HEK293 (cell line): Measurements from ENCODE around the gene DSCAML1.

ENCODE experiments used
- CTCF ChIA-PET: fragments of 350-600 bp; formaldehyde crosslinking; extraction: SDS; loops from one replicate; lab custom pipeline; 2021; ENCODE audit warnings: antibody characterized with exemption; lab: Yijun Ruan, JAX
- POLR2A ChIA-PET: fragments of 300-600 bp; formaldehyde crosslinking; extraction: SDS; loops from one replicate; lab custom pipeline; 2020; ENCODE audit warnings: antibody characterized with exemption, inconsistent platforms; lab: Yijun Ruan, JAX
- H3K27ac ChIP-seq: fragments of 200-500 bp; sonication (Bioruptor generic); 2 replicates; pipeline ENCODE4 v1.5.1; 2014; ENCODE audit warnings: low read depth, low read length, control low read depth, inconsistent platforms; ENCODE audit errors: extremely low read depth
- H3K36me3 ChIP-seq, 2 experiments: fragments of 200-500 bp in 1 of 2; sonication (Bioruptor generic) in 1 of 2; 1 replicate in 1 of 2; 2 replicates in 1 of 2; pipeline ENCODE4 v1.5.1; 2014 to 2017; ENCODE audit warnings: inconsistent platforms in 2 of 2, low read length in 2 of 2; ENCODE audit not compliant: control insufficient read depth in 2 of 2, insufficient read depth in 1 of 2
- H3K4me1 ChIP-seq: fragments of 200-500 bp; sonication (Bioruptor generic); 2 replicates; pipeline ENCODE4 v1.5.1; 2014; ENCODE audit warnings: mild to moderate bottlenecking, low read length, inconsistent platforms; ENCODE audit not compliant: control insufficient read depth, insufficient read depth
- H3K4me3 ChIP-seq: 2 replicates; pipeline ENCODE4 v1.5.1; 2011; ENCODE audit warnings: low read depth, mild to moderate bottlenecking, control low read depth, low read length, moderate library complexity
- H3K9me3 ChIP-seq: fragments of 200-500 bp; sonication (Bioruptor generic); 2 replicates; pipeline ENCODE4 v1.5.1; 2014; ENCODE audit warnings: low read depth, low read length, inconsistent platforms; ENCODE audit not compliant: control insufficient read depth, insufficient read depth
- FEZF1 ChIP-seq: fragments of 450-650 bp; formaldehyde crosslinking; IDR thresholded peaks from 2 replicates; pipeline ENCODE4 v1.5.1; 2016; ENCODE audit warnings: missing biosample characterization, missing genetic modification characterization
- GLIS1 ChIP-seq: fragments of 450-650 bp; formaldehyde crosslinking; IDR thresholded peaks from 2 replicates; pipeline ENCODE4 v1.5.1; 2016; ENCODE audit warnings: missing biosample characterization, missing genetic modification characterization
- HOXD13 ChIP-seq: sonication (generic); formaldehyde crosslinking; IDR thresholded peaks from 2 replicates; pipeline ENCODE4 v1.8.0; 2022; ENCODE audit warnings: missing genetic modification reagents, borderline replicate concordance
- KLF9 ChIP-seq: fragments of 450-650 bp; formaldehyde crosslinking; IDR thresholded peaks from 2 replicates; pipeline ENCODE4 v1.5.1; 2016; ENCODE audit warnings: missing biosample characterization, missing genetic modification characterization, low read depth
- MEIS1 ChIP-seq: sonication (generic); formaldehyde crosslinking; IDR thresholded peaks from 2 replicates; pipeline ENCODE4 v1.8.1; 2022; ENCODE audit warnings: missing genetic modification reagents, mild to moderate bottlenecking, borderline replicate concordance
- SETDB1 ChIP-seq: IDR thresholded peaks from one replicate; pipeline ENCODE4 v1.6.1; 2017; ENCODE audit warnings: mild to moderate bottlenecking, low read length, moderate library complexity, mixed read lengths; ENCODE audit not compliant: insufficient read length
- YY2 ChIP-seq: fragments of 450-650 bp; formaldehyde crosslinking; IDR thresholded peaks from 2 replicates; pipeline ENCODE4 v1.5.1; 2016; ENCODE audit warnings: missing biosample characterization, missing genetic modification characterization
- ZFP41 ChIP-seq: fragments of 450-650 bp; formaldehyde crosslinking; IDR thresholded peaks from 2 replicates; pipeline ENCODE4 v1.5.1; 2016; ENCODE audit warnings: missing biosample characterization, missing genetic modification characterization, borderline replicate concordance
- ZIC2 ChIP-seq: fragments of 450-650 bp; formaldehyde crosslinking; IDR thresholded peaks from 2 replicates; pipeline ENCODE4 v1.5.1; 2016; ENCODE audit warnings: missing biosample characterization, missing genetic modification characterization
- ZNF16 ChIP-seq: fragments of 450-650 bp; formaldehyde crosslinking; IDR thresholded peaks from 2 replicates; pipeline ENCODE4 v1.5.1; 2016; ENCODE audit warnings: low read depth, missing biosample characterization, missing genetic modification characterization
- ZNF174 ChIP-seq: fragments of 450-650 bp; formaldehyde crosslinking; IDR thresholded peaks from 2 replicates; pipeline ENCODE4 v1.5.0; 2017; ENCODE audit warnings: missing biosample characterization, mild to moderate bottlenecking, missing genetic modification characterization
- ZNF221 ChIP-seq: fragments of 450-650 bp; formaldehyde crosslinking; IDR thresholded peaks from 2 replicates; pipeline ENCODE4 v1.5.1; 2017; ENCODE audit warnings: missing biosample characterization, missing genetic modification characterization, borderline replicate concordance
- ZNF223 ChIP-seq: fragments of 450-650 bp; formaldehyde crosslinking; IDR thresholded peaks from 2 replicates; pipeline ENCODE4 v1.5.1; 2016; ENCODE audit warnings: missing biosample characterization, missing genetic modification characterization
- ZNF248 ChIP-seq: fragments of 450-650 bp; formaldehyde crosslinking; IDR thresholded peaks from 2 replicates; pipeline ENCODE4 v1.5.1; 2017; ENCODE audit warnings: missing biosample characterization, missing genetic modification characterization
- ZNF274 ChIP-seq, 2 experiments: fragments of 200-500 bp in 1 of 2; fragments of 450-650 bp in 1 of 2; sonication (Bioruptor generic) in 1 of 2; formaldehyde crosslinking in 1 of 2; IDR thresholded peaks; 2 replicates each; pipeline versions ENCODE4 v1.5.1 to v1.6.1; 2014 to 2016; ENCODE audit warnings: borderline replicate concordance in 1 of 2, inconsistent platforms in 1 of 2, low read length in 1 of 2, missing biosample characterization in 1 of 2, missing genetic modification characterization in 1 of 2
- ZNF404 ChIP-seq: fragments of 450-650 bp; formaldehyde crosslinking; IDR thresholded peaks from 2 replicates; pipeline ENCODE4 v1.5.1; 2017; ENCODE audit warnings: missing biosample characterization, missing genetic modification characterization
- ZNF501 ChIP-seq: fragments of 450-650 bp; formaldehyde crosslinking; IDR thresholded peaks from 2 replicates; pipeline ENCODE4 v1.5.1; 2016; ENCODE audit warnings: missing biosample characterization, missing genetic modification characterization
- ZNF529 ChIP-seq: fragments of 450-650 bp; formaldehyde crosslinking; IDR thresholded peaks from 2 replicates; pipeline ENCODE4 v1.5.1; 2017; ENCODE audit warnings: missing genetic modification characterization, missing biosample characterization; ENCODE audit not compliant: insufficient replicate concordance
- ZNF571 ChIP-seq: fragments of 450-650 bp; formaldehyde crosslinking; IDR thresholded peaks from 2 replicates; pipeline ENCODE4 v1.5.0; 2017; ENCODE audit warnings: missing biosample characterization, missing genetic modification characterization
- ZNF654 ChIP-seq: fragments of 450-650 bp; formaldehyde crosslinking; IDR thresholded peaks from 2 replicates; pipeline ENCODE4 v1.5.1; 2016; ENCODE audit warnings: low read depth, missing biosample characterization, missing genetic modification characterization
- ZNF701 ChIP-seq: fragments of 450-650 bp; formaldehyde crosslinking; IDR thresholded peaks from 2 replicates; pipeline ENCODE4 v1.5.1; 2016; ENCODE audit warnings: missing biosample characterization, missing genetic modification characterization
- ZNF747 ChIP-seq: fragments of 450-650 bp; formaldehyde crosslinking; IDR thresholded peaks from 2 replicates; pipeline ENCODE4 v1.5.1; 2016; ENCODE audit warnings: missing biosample characterization, missing genetic modification characterization
- ZNF76 ChIP-seq: fragments of 450-650 bp; formaldehyde crosslinking; IDR thresholded peaks from 2 replicates; pipeline ENCODE4; 2016; ENCODE audit warnings: low read depth, missing biosample characterization, missing genetic modification characterization, borderline replicate concordance
- ZNF776 ChIP-seq: fragments of 450-650 bp; formaldehyde crosslinking; IDR thresholded peaks from 2 replicates; pipeline ENCODE4 v1.5.0; 2017; ENCODE audit warnings: missing biosample characterization, missing genetic modification characterization, borderline replicate concordance
- TF ChIP-seq, protein P1 (sequence below): fragments of 450-650 bp; formaldehyde crosslinking; IDR thresholded peaks from 2 replicates; pipeline ENCODE4 v1.5.1; 2016; ENCODE audit warnings: missing biosample characterization, missing genetic modification characterization, borderline replicate concordance
- TF ChIP-seq, protein P2 (sequence below): fragments of 450-650 bp; formaldehyde crosslinking; IDR thresholded peaks from 2 replicates; pipeline ENCODE4 v1.5.1; 2016; ENCODE audit warnings: missing biosample characterization, missing genetic modification characterization

DSCAML1 gene

DNA sequence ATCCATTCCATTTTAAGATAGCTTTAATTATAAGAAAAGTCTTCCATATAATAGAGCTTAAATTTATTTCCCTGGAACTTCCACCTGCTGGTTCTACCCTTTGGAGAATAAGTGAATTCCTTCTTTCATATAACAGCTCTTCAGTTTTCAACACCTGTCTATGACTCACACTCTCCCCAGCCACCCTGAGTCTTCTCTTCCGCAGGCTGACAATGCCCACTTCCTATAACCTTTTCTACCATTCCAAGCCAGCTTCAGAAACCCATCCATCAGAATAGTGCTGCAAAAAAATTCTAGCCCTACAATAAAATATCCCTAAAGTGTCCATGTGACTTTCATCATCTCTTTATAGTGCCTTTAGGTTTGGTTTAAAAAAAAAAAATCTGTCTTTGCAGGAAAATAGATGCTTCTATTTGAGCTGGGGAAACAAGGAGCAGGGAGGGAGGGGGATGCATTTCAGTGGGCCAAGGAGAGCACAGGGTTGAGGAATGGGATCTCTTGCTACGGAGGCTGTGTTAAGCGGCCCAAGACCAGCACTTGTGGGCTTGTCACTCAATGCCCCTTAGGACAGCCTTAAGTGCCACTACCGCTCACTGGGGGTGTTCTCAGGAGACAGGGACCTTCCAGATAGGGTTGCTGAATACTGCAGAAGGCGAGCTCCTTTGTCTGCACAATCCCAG lies 178.6 kb downstream of the DSCAML1 start (continued):
- TF ChIP-seq ZNF404 (tag by site-specific recombination) (no peak), ZNF274 (IDR thresholded peaks at IDR 0.05; ENCODE audit: low read length) (no peak), ZNF274 (tag by site-specific recombination; IDR thresholded peaks at IDR 0.05; ENCODE audit: borderline replicate concordance) (no peak)

DNA sequence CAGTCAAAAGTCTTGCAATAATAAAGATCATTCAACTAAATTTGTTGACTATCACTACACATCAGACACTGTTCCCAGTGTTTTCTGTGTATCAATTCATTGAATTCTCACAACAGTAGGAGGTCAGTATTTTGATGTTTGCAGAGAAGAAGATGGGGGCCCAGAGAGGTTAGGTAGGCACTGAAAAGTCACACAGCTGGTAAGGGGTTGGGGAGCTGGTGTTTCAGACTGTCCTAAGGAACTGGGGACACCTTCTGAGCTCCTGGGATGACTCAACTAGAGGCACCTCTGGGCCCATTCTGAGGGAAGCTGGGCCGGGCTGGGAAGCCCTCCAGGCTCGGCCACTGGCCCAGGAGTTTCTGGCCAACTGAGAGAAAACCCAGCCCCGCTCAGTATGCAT lies 180.0 kb downstream of the DSCAML1 start:
- POLR2A ChIA-PET, result no interaction called here
- CTCF ChIA-PET, result no interaction called here
- TF ChIP-seq ZNF221 (tag by site-specific recombination), result no peak
- TF ChIP-seq ZNF654 (tag by site-specific recombination), result no peak
- TF ChIP-seq ZFP41 (tag by site-specific recombination), result no peak
- no peak for TF ChIP-seq MEIS1 (CRISPR knock-in tag)
- no peak for TF ChIP-seq ZNF529 (tag by site-specific recombination)

DNA sequence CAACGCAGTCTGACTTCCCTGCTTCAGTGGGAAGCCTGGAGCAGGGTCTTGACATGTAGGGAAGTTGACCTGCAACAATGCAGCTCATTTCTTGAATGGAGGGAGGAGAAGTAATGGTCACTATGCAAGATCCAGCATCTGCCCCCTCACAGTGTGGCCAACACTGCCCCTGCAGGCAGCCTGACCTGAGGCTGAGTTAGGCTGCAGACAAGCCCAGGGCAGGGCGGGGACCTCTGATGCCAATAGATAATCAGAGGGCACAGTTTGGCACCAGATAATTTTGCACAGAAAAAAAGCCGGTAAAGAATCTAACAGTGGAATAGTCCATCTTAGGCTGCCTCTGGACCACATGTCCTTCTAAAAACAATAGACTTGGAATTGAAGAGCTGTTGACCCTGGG lies 182.3 kb downstream of the DSCAML1 start:
- ChIA-PET POLR2A (no interaction called here), CTCF (interaction anchor here (0.9 to 1.4 kb wide), 2 partner anchors 8 to 188 kb away, joined by 3 read pairs; no protein-coding TSS in a partner anchor)

More for the DNA sequence above, 180.0 kb downstream of the DSCAML1 start:
- Histone ChIP-seq H3K9me3 (no peaks in the 10 kb centered on the region), H3K4me3 (no peak overlapping the region), H3K27ac (no peak overlapping the region), H3K4me1 (no peaks in the 10 kb centered on the region), H3K36me3 (no peaks in the 10 kb centered on the region)

DNA sequence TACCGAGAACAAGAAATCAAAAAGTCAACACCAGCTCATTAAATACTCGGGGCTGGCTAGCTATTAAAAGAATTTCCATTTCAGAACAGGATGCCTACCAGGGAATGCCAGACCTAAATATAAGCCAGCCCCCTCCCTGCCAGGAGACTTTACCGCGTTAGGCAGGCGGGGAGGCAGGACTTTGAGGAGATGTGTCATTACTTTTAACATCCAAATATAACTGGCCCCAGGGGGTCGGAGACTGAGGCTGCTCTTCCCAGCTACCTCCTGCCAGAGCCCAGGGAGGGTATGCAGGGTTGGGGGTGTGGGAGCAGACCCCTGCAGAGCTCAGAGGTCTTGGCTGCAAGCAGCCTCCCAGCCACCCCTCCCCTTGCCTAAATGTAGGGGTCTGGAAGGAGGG lies 183.5 kb downstream of the DSCAML1 start:
- no peaks in the 10 kb centered on the region for H3K4me1 ChIP-seq
- no peaks in the 10 kb centered on the region for H3K9me3 ChIP-seq
- no peaks in the 10 kb centered on the region for H3K36me3 ChIP-seq
- CTCF ChIA-PET, result interaction anchor here (0.5 kb wide), 1 partner anchor 162 kb away, joined by 4 read pairs; no protein-coding TSS in a partner anchor
- H3K4me3 ChIP-seq, result no peak overlapping the region
- no peak for TF ChIP-seq ZNF16 (tag by site-specific recombination)
- TF ChIP-seq, protein P1, sequence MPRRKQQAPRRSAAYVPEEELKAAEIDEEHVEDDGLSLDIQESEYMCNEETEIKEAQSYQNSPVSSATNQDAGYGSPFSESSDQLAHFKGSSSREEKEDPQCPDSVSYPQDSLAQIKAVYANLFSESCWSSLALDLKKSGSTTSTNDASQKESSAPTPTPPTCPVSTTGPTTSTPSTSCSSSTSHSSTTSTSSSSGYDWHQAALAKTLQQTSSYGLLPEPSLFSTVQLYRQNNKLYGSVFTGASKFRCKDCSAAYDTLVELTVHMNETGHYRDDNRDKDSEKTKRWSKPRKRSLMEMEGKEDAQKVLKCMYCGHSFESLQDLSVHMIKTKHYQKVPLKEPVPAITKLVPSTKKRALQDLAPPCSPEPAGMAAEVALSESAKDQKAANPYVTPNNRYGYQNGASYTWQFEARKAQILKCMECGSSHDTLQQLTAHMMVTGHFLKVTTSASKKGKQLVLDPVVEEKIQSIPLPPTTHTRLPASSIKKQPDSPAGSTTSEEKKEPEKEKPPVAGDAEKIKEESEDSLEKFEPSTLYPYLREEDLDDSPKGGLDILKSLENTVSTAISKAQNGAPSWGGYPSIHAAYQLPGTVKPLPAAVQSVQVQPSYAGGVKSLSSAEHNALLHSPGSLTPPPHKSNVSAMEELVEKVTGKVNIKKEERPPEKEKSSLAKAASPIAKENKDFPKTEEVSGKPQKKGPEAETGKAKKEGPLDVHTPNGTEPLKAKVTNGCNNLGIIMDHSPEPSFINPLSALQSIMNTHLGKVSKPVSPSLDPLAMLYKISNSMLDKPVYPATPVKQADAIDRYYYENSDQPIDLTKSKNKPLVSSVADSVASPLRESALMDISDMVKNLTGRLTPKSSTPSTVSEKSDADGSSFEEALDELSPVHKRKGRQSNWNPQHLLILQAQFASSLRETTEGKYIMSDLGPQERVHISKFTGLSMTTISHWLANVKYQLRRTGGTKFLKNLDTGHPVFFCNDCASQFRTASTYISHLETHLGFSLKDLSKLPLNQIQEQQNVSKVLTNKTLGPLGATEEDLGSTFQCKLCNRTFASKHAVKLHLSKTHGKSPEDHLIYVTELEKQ, result no peak
- no peak for TF ChIP-seq KLF9 (tag by site-specific recombination)
- TF ChIP-seq ZNF174 (tag by site-specific recombination), result no peak
- no peak for TF ChIP-seq ZNF776
- no peak for TF ChIP-seq ZNF501 (tag by site-specific recombination)
- TF ChIP-seq ZNF248 (tag by site-specific recombination), result no peak
- TF ChIP-seq FEZF1 (tag by site-specific recombination), result no peak
- TF ChIP-seq HOXD13, result no peak
- TF ChIP-seq YY2 (tag by site-specific recombination), result no peak
- TF ChIP-seq ZNF701 (tag by site-specific recombination), result no peak
- no peak for TF ChIP-seq ZNF747 (tag by site-specific recombination)
- TF ChIP-seq ZIC2, result peak; percentile 61
- TF ChIP-seq, protein P2, sequence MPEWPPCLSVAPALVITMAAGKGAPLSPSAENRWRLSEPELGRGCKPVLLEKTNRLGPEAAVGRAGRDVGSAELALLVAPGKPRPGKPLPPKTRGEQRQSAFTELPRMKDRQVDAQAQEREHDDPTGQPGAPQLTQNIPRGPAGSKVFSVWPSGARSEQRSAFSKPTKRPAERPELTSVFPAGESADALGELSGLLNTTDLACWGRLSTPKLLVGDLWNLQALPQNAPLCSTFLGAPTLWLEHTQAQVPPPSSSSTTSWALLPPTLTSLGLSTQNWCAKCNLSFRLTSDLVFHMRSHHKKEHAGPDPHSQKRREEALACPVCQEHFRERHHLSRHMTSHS (tag by site-specific recombination), result no peak
- TF ChIP-seq GLIS1 (tag by site-specific recombination), result peak; percentile 88
- TF ChIP-seq ZNF223 (tag by site-specific recombination), result no peak
- TF ChIP-seq, all 188 proteins: peak for 2
- POLR2A ChIA-PET, result no interaction called here
- H3K27ac ChIP-seq, result no peak overlapping the region

More for the DNA sequence above, 182.3 kb downstream of the DSCAML1 start:
- Histone ChIP-seq H3K9me3 (no peaks in the 10 kb centered on the region), H3K36me3 (no peaks in the 10 kb centered on the region), H3K27ac (no peak overlapping the region), H3K4me3 (no peak overlapping the region), H3K4me1 (no peaks in the 10 kb centered on the region)
- no peak for TF ChIP-seq ZNF571 (tag by site-specific recombination)
- no peak for TF ChIP-seq ZNF76 (tag by site-specific recombination)
- peak; percentile 23 for TF ChIP-seq SETDB1
